Esophagus squamous epithelium (tissue), 5 donors: ENCODE measurements around the gene TUBB6. TPM values are rescaled to one million over a fixed set of nuclear protein-coding genes. Genes with fewer than 3 reads are reported as not detected.

Experiments used
- DNase-seq: peaks from one replicate; lab custom pipeline; 2025; lab: John Stamatoyannopoulos, UW
- H3K27ac ChIP-seq, 4 donors: fragments of 200-600 bp; sonication (generic); one replicate each; pipeline ENCODE4 v1.5.1; 2016 to 2019; ENCODE audit warnings: mild to moderate bottlenecking in 1 of 4
- H3K27me3 ChIP-seq, 4 donors: fragments of 200-600 bp; sonication (generic); 1 replicate in 3 of 4; 2 replicates in 1 of 4; pipeline versions ENCODE4 v1.5.1 to v1.6.0; 2017 to 2021; ENCODE audit warnings: antibody characterized with exemption in 1 of 4
- H3K36me3 ChIP-seq, 3 donors: fragments of 200-600 bp; sonication (generic); one replicate each; pipeline ENCODE4 v1.5.1; 2016 to 2019
- H3K4me1 ChIP-seq, 3 donors: fragments of 200-600 bp; sonication (generic); one replicate each; pipeline ENCODE4 v1.5.1; 2017 to 2019
- H3K4me3 ChIP-seq, 4 donors: fragments of 200-600 bp; sonication (generic); 1 replicate in 3 of 4; 2 replicates in 1 of 4; pipeline ENCODE4 v1.5.1; 2016 to 2019; ENCODE audit warnings: mild to moderate bottlenecking in 2 of 4, moderate library complexity in 1 of 4
- H3K9me3 ChIP-seq, 3 donors: fragments of 200-600 bp; sonication (generic); one replicate each; pipeline ENCODE4 v1.5.1; 2016 to 2019
- POLR2A ChIP-seq, 4 donors: fragments of 450-650 bp; IDR thresholded peaks; one replicate each; pipeline ENCODE4 v1.6.1; 2017; ENCODE audit warnings: antibody characterized with exemption in 4 of 4, mild to moderate bottlenecking in 4 of 4, moderate library complexity in 3 of 4
- WGBS, 2 donors: methylation state at CpG; one replicate each; pipeline ENCODE4 v1.1.5; 2018; 5-methylcytosine and 5-hydroxymethylcytosine counted together
- intact Hi-C: fragments of 100-400 bp; cut with DNase I; formaldehyde crosslinking; loops from one replicate; pipeline ENCODE4 v1.15.0; 2022
- total RNA-seq, 4 donors: library from RNA; depleted of rRNA; stranded (reverse); fragments of >200 nt; gene quantifications; one replicate each; pipeline ENCODE4 v1.1.0, GENCODE V29; 2016
- TF ChIP-seq, protein P1 (sequence below), 6 experiments: fragments of 450-650 bp in 4 of 6; fragments of 200-600 bp in 2 of 6; sonication (generic) in 2 of 6; IDR thresholded peaks; one replicate each; pipeline ENCODE4 v1.5.1; 2016 to 2019; ENCODE audit warnings: antibody characterized with exemption in 6 of 6, mild to moderate bottlenecking in 4 of 6, moderate library complexity in 4 of 6
- donor health status: DM: yes; HTN: yes; CAD: no.

Gene TUBB6
- total RNA-seq, 4 donors from 2014 or later = 288 to 406 (median 337) TPM

DNA sequence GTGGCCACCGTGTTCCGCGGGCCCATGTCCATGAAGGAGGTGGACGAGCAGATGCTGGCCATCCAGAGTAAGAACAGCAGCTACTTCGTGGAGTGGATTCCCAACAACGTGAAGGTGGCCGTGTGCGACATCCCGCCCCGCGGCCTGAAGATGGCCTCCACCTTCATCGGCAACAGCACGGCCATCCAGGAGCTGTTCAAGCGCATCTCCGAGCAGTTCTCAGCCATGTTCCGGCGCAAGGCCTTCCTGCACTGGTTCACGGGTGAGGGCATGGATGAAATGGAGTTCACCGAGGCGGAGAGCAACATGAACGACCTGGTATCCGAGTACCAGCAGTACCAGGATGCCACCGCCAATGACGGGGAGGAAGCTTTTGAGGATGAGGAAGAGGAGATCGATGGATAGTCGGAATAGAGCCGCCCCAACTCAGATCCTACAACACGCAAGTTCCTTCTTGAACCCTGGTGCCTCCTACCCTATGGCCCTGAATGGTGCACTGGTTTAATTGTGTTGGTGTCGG lies 17.7 kb downstream of the TUBB6 start:
- Histone ChIP-seq H3K4me1 (peaks cover 0 to 31% (median 13%) of the 10 kb centered on the region in 3 donors), H3K27me3 (no peaks in the 10 kb centered on the region), H3K27ac (no peak overlapping the region), H3K36me3 (peaks cover 9 to 100% (median 26%) of the 10 kb centered on the region in 3 donors), H3K4me3 (no peak overlapping the region), H3K9me3 (no peaks in the 10 kb centered on the region)
- intact Hi-C loops = no loop called here
- TF ChIP-seq, protein P1, sequence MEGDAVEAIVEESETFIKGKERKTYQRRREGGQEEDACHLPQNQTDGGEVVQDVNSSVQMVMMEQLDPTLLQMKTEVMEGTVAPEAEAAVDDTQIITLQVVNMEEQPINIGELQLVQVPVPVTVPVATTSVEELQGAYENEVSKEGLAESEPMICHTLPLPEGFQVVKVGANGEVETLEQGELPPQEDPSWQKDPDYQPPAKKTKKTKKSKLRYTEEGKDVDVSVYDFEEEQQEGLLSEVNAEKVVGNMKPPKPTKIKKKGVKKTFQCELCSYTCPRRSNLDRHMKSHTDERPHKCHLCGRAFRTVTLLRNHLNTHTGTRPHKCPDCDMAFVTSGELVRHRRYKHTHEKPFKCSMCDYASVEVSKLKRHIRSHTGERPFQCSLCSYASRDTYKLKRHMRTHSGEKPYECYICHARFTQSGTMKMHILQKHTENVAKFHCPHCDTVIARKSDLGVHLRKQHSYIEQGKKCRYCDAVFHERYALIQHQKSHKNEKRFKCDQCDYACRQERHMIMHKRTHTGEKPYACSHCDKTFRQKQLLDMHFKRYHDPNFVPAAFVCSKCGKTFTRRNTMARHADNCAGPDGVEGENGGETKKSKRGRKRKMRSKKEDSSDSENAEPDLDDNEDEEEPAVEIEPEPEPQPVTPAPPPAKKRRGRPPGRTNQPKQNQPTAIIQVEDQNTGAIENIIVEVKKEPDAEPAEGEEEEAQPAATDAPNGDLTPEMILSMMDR (IDR thresholded peaks at IDR 0.05) = no peak
- TF ChIP-seq POLR2A (IDR thresholded peaks at IDR 0.05) = no peak
- WGBS, 2 donors = 84 to 95% methylated on average over 5 to 18 of the region's 29 CpGs
- no peak for DNase-seq

DNA sequence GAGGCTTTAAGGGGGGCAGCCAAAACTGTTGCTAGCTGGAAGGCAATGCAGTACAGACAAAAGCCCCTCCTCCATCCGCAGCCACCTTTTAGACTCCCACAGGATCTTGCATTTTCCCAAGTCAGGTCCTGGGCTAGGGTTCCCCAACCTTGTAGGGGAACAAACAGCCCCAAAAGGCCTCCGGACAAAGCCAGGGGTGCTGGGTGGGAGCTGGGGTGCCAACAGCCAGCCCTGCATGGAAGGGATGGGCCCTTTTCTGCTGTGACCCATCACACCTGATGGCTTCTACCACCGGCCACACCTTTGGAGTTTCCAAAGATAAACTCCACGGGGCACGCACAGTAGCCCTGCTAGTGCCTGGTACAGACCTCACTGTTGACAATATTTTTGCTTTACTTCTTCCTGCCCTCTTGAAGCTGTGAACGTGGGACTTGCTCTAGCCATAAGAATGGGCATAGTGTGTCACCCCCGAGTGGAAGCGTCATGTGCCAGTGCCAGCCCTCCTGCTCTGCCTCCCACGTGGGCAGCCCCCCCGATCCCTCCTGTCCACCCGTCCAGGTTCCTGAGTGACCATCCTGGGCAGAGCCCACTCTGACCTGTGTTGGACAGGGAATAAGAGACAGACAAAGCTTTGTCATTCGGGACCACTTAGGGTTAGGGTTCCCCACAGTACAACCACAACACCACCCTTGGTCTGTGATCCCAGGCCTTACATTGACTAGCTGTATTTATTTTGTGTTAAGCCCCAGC lies 18.8 kb downstream of the TUBB6 start:
- Histone ChIP-seq H3K4me1 (peaks cover 0 to 20% (median 5%) of the 10 kb centered on the region in 3 donors), H3K4me3 (no peak overlapping the region), H3K27ac (peak overlapping the region in 3 of 4 donors; percentile 47 to 66 (median 56)), H3K36me3 (peaks cover 9 to 100% (median 23%) of the 10 kb centered on the region in 3 donors), H3K9me3 (no peaks in the 10 kb centered on the region), H3K27me3 (no peaks in the 10 kb centered on the region)
- no peak for TF ChIP-seq POLR2A (IDR thresholded peaks at IDR 0.05)
- TF ChIP-seq, protein P1 (IDR thresholded peaks at IDR 0.05) = no peak
- no peak for DNase-seq
- WGBS, 2 donors = 70 to 89% methylated on average over 3 to 6 of the region's 12 CpGs
- intact Hi-C loops = no loop called here

GRCh38 chr18:12327510-12328178 lies 19.6 kb downstream of the TUBB6 start:
- H3K27ac ChIP-seq = peak overlapping the region; percentile 41 to 66 (median 52)
- no peaks in the 10 kb centered on the region for H3K27me3 ChIP-seq
- peaks cover 0 to 18% (median 5%) of the 10 kb centered on the region in 3 donors for H3K4me1 ChIP-seq
- H3K36me3 ChIP-seq = peaks cover 9 to 96% (median 23%) of the 10 kb centered on the region in 3 donors
- no peak for TF ChIP-seq POLR2A (IDR thresholded peaks at IDR 0.05)
- TF ChIP-seq, protein P1 (IDR thresholded peaks at IDR 0.05) = peak; percentile 37 to 92 (median 72)
- intact Hi-C loops = no loop called here
- H3K9me3 ChIP-seq = no peaks in the 10 kb centered on the region
- 60% methylated on average over 2 to 6 of the region's 11 CpGs for WGBS, 2 donors
- no peak for DNase-seq
- H3K4me3 ChIP-seq = no peak overlapping the region

DNA sequence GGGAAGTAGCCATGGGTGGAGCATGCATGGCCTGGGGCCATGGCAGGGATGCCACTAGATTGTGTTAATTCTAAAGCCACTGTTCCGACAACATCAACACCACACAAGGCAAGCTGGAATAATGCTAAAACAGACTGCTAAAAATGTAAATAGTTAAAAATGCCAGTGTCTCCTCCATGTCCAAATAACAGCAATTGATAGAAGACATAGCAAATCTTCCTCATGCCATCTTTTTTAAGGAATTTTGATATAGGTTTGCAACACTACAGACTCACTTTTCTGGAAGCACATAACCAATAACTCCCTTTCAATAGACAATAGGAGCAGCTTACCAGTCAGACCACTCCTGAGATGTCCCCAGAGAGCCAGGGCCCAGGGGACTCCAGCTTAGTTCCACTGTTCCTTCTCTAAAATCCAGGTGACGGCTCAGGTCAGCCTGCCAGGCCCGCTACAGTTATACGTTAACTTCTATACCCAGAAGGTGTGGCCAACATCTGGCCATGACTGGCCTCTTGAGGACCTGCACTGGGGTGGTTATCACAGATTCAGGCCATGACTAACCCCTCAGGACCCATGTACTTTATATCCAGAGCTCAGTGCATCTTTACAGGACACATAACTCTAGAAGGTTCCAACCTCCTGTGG lies 20.3 kb downstream of the TUBB6 start:
- Histone ChIP-seq H3K4me1 (peaks cover 0 to 18% (median 5%) of the 10 kb centered on the region in 3 donors), H3K36me3 (peaks cover 9 to 91% (median 23%) of the 10 kb centered on the region in 3 donors), H3K27ac (peak overlapping the region in 3 of 4 donors; percentile 47 to 66 (median 56)), H3K4me3 (no peak overlapping the region), H3K27me3 (no peaks in the 10 kb centered on the region), H3K9me3 (no peaks in the 10 kb centered on the region)
- WGBS, 2 donors = 79 to 88% methylated on average over 3 to 4 of the region's 4 CpGs
- intact Hi-C loops = no loop called here
- TF ChIP-seq POLR2A (IDR thresholded peaks at IDR 0.05) = no peak
- TF ChIP-seq, protein P1 (IDR thresholded peaks at IDR 0.05) = no peak
- no peak for DNase-seq
